ENCODE results near the gene BHMT2. TPM values are rescaled to one million over a fixed set of nuclear protein-coding genes. Genes with fewer than 3 reads are reported as not detected.

BHMT2 gene
- total RNA-seq, 1 donor from 2014 or later, result 7.9 TPM

DNA sequence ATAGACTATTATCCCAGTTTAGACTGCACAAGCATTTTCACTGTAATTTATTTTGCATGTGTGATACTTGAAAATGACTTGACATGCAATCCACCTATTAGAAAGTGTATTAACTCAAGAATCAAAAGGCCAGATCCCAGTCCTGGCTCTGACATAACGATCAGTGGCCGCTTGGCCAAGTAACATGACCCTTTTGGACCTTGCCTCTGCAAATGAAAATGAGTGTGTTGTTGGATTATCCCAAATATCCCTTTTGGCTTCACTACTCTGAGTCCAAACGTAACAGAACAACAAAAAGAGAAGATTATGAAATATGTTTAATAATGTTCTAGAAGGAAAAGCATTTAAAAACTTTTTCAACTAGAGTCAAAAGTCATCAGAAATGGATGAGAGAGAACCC lies 19.1 kb upstream of the BHMT2 start:
- Histone ChIP-seq H3K9me3 (replicated peaks) (peaks cover 12% of the 10 kb centered on the region), H3K4me3 (no peak overlapping the region), H3K36me3 (no peaks in the 10 kb centered on the region), H3K27ac (replicated peaks) (no peak overlapping the region), H3K27me3 (ENCODE audit: low read depth) (no peaks in the 10 kb centered on the region), H3K4me1 (no peaks in the 10 kb centered on the region)
- no peak for DNase-seq
- TF ChIP-seq, protein P1, sequence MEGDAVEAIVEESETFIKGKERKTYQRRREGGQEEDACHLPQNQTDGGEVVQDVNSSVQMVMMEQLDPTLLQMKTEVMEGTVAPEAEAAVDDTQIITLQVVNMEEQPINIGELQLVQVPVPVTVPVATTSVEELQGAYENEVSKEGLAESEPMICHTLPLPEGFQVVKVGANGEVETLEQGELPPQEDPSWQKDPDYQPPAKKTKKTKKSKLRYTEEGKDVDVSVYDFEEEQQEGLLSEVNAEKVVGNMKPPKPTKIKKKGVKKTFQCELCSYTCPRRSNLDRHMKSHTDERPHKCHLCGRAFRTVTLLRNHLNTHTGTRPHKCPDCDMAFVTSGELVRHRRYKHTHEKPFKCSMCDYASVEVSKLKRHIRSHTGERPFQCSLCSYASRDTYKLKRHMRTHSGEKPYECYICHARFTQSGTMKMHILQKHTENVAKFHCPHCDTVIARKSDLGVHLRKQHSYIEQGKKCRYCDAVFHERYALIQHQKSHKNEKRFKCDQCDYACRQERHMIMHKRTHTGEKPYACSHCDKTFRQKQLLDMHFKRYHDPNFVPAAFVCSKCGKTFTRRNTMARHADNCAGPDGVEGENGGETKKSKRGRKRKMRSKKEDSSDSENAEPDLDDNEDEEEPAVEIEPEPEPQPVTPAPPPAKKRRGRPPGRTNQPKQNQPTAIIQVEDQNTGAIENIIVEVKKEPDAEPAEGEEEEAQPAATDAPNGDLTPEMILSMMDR (IDR thresholded peaks at IDR 0.05; ENCODE audit: borderline replicate concordance), result no peak
- intact Hi-C loops (cut with micrococcal nuclease), result no loop called here

DNA sequence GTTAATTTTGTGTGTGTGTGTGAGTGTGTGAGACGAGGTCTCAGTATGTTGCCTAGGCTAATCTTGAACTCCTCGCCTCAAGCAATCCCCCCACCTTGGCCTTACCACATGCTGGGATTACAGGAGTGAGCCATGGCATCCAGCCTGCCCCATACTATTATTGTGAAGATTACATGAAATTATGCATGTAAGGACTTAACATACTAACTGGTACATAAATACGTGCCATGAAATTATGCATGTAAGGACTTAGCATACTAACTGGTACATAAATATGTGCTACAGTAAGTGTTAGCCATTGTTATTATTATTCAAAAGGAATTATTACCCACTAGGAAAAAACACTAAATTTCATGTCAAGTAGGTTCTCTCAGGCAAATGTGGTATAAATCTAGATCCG lies 16.2 kb upstream of the BHMT2 start:
- H3K27ac ChIP-seq (replicated peaks), result no peak overlapping the region
- H3K36me3 ChIP-seq, result no peaks in the 10 kb centered on the region
- H3K27me3 ChIP-seq (ENCODE audit: low read depth), result no peaks in the 10 kb centered on the region
- no peak overlapping the region for H3K4me3 ChIP-seq
- DNase-seq, result no peak
- H3K9me3 ChIP-seq (replicated peaks), result peaks cover 12% of the 10 kb centered on the region
- TF ChIP-seq, protein P1 (IDR thresholded peaks at IDR 0.05; ENCODE audit: borderline replicate concordance), result no peak
- intact Hi-C loops (cut with micrococcal nuclease), result no loop called here
- H3K4me1 ChIP-seq, result no peaks in the 10 kb centered on the region

DNA sequence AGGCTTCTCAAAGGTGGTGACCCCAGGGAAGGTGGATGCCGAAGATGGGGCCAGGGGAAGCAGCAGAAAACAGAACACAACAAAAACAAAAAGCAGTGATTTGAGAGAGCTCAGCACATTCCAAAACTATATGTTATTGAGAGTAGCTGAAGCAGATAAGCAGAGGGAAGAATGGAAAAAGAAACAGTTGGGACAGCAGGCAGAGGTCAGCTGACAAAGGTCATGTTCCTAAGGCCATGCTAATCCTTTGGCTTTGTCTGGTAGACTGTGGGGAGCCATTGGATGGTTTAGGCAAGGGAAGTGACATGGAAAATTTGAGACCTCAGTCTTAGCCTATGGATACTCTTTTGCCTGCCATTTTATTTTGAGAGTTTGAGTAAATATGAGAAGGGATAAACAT lies 14.6 kb upstream of the BHMT2 start:
- TF ChIP-seq, protein P1 (IDR thresholded peaks at IDR 0.05; ENCODE audit: borderline replicate concordance), result no peak
- H3K4me3 ChIP-seq, result no peak overlapping the region
- intact Hi-C loops (cut with micrococcal nuclease), result no loop called here
- peaks cover 12% of the 10 kb centered on the region for H3K9me3 ChIP-seq (replicated peaks)
- no peak overlapping the region for H3K27ac ChIP-seq (replicated peaks)
- no peaks in the 10 kb centered on the region for H3K4me1 ChIP-seq
- no peak for DNase-seq
- H3K27me3 ChIP-seq (ENCODE audit: low read depth), result no peaks in the 10 kb centered on the region
- H3K36me3 ChIP-seq, result no peaks in the 10 kb centered on the region

DNA sequence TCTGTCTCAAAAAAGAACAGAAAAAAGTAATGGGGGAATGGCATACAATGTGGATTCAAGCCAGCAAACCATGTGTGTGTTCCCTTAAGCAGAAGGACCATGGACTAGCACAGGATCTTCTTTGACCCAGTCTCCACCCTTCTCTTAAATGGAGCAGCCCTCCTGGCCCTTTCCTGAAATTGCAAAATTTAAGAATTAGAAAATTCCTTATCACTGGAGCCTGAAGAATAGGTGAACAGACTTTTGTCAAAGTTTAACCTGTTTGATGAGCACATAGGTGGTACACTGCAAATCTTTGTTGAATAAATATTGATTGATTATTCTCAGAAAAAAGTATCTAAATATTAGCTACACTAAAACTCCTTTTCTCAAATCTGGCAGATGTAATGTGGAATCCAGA lies 12.7 kb upstream of the BHMT2 start:
- intact Hi-C loops (cut with micrococcal nuclease), result no loop called here
- DNase-seq, result no peak
- H3K36me3 ChIP-seq, result no peaks in the 10 kb centered on the region
- H3K9me3 ChIP-seq (replicated peaks), result peaks cover 9% of the 10 kb centered on the region
- TF ChIP-seq, protein P1 (IDR thresholded peaks at IDR 0.05; ENCODE audit: borderline replicate concordance), result no peak
- H3K27me3 ChIP-seq (ENCODE audit: low read depth), result no peaks in the 10 kb centered on the region
- H3K4me1 ChIP-seq, result no peaks in the 10 kb centered on the region
- no peak overlapping the region for H3K27ac ChIP-seq (replicated peaks)
- no peak overlapping the region for H3K4me3 ChIP-seq

DNA sequence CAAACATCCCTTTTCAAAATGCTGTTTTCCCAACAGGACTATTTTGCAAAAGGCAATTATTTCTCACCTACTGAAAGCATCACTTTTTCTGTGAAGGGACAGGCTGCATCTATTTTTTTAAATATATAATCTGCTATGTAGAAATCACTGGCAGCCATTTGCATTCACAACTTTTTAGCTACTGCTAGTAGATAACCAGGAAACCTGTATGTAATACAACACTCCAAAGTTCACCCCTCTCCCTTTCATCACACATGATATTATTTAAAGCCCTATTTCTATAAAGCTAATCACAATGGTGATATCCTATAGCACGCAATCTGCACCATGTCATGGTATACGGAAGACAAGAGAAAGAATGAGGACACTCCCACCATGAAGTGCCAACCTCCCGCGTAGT lies 9.9 kb upstream of the BHMT2 start:
- TF ChIP-seq, protein P1 (IDR thresholded peaks at IDR 0.05; ENCODE audit: borderline replicate concordance), result no peak
- Histone ChIP-seq H3K4me3 (no peak overlapping the region), H3K27ac (replicated peaks) (no peak overlapping the region), H3K36me3 (no peaks in the 10 kb centered on the region), H3K4me1 (no peaks in the 10 kb centered on the region), H3K9me3 (replicated peaks) (no peaks in the 10 kb centered on the region), H3K27me3 (ENCODE audit: low read depth) (no peaks in the 10 kb centered on the region)
- no peak for DNase-seq
- intact Hi-C loops (cut with micrococcal nuclease), result no loop called here

DNA sequence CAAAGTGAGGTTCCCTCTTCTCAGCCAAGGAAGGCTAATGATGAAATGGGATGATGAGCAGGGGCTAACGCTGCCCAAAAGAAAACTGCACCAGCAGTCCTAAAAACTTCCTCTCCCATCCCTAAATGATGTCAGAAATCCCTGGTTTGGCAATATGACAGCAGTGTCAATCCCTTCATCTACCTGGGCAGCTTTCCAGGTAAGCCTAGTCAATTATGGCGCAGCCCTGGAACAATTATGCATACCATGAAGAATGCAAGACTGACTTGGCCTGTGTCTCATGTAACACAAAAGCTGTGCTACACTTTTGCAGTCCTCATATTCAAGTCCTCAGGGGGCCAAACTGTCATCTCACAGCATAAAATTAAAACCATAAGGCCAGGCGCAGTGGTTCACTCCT lies 7.1 kb upstream of the BHMT2 start:
- TF ChIP-seq, protein P1 (IDR thresholded peaks at IDR 0.05; ENCODE audit: borderline replicate concordance), result no peak
- Histone ChIP-seq H3K4me3 (no peak overlapping the region), H3K36me3 (no peaks in the 10 kb centered on the region), H3K4me1 (no peaks in the 10 kb centered on the region), H3K27ac (replicated peaks) (no peak overlapping the region), H3K9me3 (replicated peaks) (no peaks in the 10 kb centered on the region), H3K27me3 (ENCODE audit: low read depth) (no peaks in the 10 kb centered on the region)
- no peak for DNase-seq
- intact Hi-C loops (cut with micrococcal nuclease), result no loop called here
